A673 (cell line): Measurements from ENCODE around the gene SEMA6D. TPM values are rescaled to one million over a fixed set of nuclear protein-coding genes. Genes with fewer than 3 reads are reported as not detected.

Source experiments
- BruUV-seq: library from RNA; stranded (reverse); fragments of 400-500 nt; replicated peaks from 2 replicates; lab custom pipeline; 2021; lab: Mats Ljungman, UMichigan
- CTCF ChIA-PET: fragments of 300-600 bp; sonication (Branson Sonifier 250); formaldehyde crosslinking; loops from one replicate; lab custom pipeline; 2022; ENCODE audit warnings: antibody characterized with exemption; lab: Charles Lee
- POLR2A ChIA-PET: fragments of 300-600 bp; sonication (Branson Sonifier 250); formaldehyde crosslinking; loops from one replicate; lab custom pipeline; 2022; ENCODE audit warnings: antibody characterized with exemption; ENCODE audit not compliant: low non-redundant PET; lab: Charles Lee
- DNase-seq: peaks from one replicate; pipeline ENCODE4 v3.0.0-alpha.2; 2015; ENCODE audit warnings: low spot score
- H3K27ac ChIP-seq: fragments of 200-600 bp; sonication (generic); 2 replicates; pipeline ENCODE4 v1.5.1; 2016; ENCODE audit warnings: mixed run types, low read depth, mild to moderate bottlenecking, mixed read lengths, antibody characterized with exemption, low read length; ENCODE audit not compliant: poor library complexity, severe bottlenecking
- H3K27me3 ChIP-seq: fragments of 200-600 bp; sonication (generic); replicated peaks from 2 replicates; pipeline ENCODE4 v1.6.1; 2017; ENCODE audit warnings: mixed run types, low read depth, mild to moderate bottlenecking, mixed read lengths, antibody characterized with exemption, low read length; ENCODE audit not compliant: insufficient read depth, poor library complexity
- H3K36me3 ChIP-seq: fragments of 200-600 bp; sonication (generic); 2 replicates; pipeline ENCODE4 v1.6.1; 2016; ENCODE audit warnings: mixed run types, mild to moderate bottlenecking, mixed read lengths, antibody characterized with exemption, low read length; ENCODE audit not compliant: insufficient read depth, poor library complexity, severe bottlenecking
- H3K4me1 ChIP-seq: fragments of 200-600 bp; sonication (generic); 2 replicates; pipeline ENCODE4 v1.6.1; 2017; ENCODE audit warnings: mixed run types, mild to moderate bottlenecking, mixed read lengths, antibody characterized with exemption, low read length; ENCODE audit not compliant: insufficient read depth, poor library complexity, severe bottlenecking
- H3K4me3 ChIP-seq: fragments of 200-600 bp; sonication (generic); 2 replicates; pipeline ENCODE4 v1.5.1; 2016; ENCODE audit warnings: low read depth, mixed run types, mild to moderate bottlenecking, mixed read lengths, low read length; ENCODE audit not compliant: poor library complexity, severe bottlenecking
- H3K9me3 ChIP-seq: fragments of 200-600 bp; sonication (generic); 2 replicates; pipeline ENCODE4 v1.6.1; 2016; ENCODE audit warnings: mixed run types, low read depth, mild to moderate bottlenecking, mixed read lengths, antibody characterized with exemption, low read length; ENCODE audit not compliant: poor library complexity, severe bottlenecking
- EZH2 ChIP-seq: fragments of 200-600 bp; sonication (generic); IDR thresholded peaks from 2 replicates; pipeline ENCODE4 v1.6.1; 2017; ENCODE audit warnings: borderline replicate concordance, low read depth, mild to moderate bottlenecking, mixed read lengths, antibody characterized with exemption, low read length; ENCODE audit not compliant: poor library complexity, severe bottlenecking
- intact Hi-C: fragments of 100-400 bp; cut with micrococcal nuclease; formaldehyde crosslinking; loops from one replicate; pipeline ENCODE4 v1.10.0; 2022; ENCODE audit not compliant: unreplicated experiment
- total RNA-seq: library from RNA; stranded (reverse); gene quantifications from 2 replicates; pipeline ENCODE4 v1.2.3, GENCODE V29; 2021
- TF ChIP-seq, protein P1 (sequence below): fragments of 300-800, 200-600 bp; sonication (generic); conservative IDR thresholded peaks from 2 replicates; pipeline ENCODE4 v1.5.1; 2017; ENCODE audit warnings: low read depth, mild to moderate bottlenecking, antibody characterized with exemption, low read length, moderate library complexity, mixed read lengths

SEMA6D gene
- total RNA-seq, 1 experiment from 2014 or later, result 11.0 TPM

DNA sequence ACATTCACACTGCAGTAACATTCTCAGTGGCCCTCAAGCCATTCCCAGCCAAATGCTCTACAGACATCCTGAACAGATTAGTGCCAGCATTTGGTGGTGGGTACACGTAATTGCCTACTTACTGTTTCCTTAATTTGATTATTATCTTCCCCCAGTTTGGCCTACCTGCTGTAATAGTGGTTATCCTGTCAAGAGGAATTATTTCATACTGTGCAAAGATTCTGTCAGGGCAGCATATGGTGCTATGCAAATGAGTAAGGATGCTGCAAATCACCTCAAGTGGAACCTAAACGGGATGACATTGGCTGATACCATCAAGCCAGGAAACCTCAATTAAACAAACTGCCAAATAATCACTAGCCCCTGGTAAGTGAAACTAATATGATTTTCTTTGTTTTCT, 88.7 kb downstream of the SEMA6D start:
- POLR2A ChIA-PET, result no interaction called here

DNA sequence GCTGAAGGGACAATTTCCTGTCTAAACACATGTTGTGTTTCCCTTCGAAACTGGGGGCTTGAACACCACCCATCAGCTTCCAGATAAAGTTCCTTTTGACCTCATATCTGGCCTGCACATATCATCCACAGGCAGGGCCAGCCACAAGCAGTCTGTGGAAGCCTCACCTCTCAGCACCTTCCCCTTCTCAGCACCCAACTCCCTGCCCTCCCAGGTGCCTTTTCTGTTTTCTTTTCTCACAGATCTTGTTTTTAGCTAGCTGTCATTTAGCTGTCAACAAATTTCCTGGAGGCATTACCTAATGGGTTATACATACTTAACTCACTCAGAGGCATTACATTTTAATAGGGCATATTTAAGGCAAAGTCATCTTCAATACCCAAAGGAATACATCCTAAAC, 93.9 kb downstream of the SEMA6D start:
- ChIA-PET POLR2A (no interaction called here), CTCF (no interaction called here)
- no peak for DNase-seq
- Histone ChIP-seq H3K27me3 (no peaks in the 10 kb centered on the region), H3K36me3 (no peaks in the 10 kb centered on the region), H3K9me3 (no peaks in the 10 kb centered on the region), H3K27ac (no peak overlapping the region), H3K4me1 (peaks cover 4% of the 10 kb centered on the region), H3K4me3 (no peak overlapping the region)
- BruUV-seq, result no TSS peak
- TF ChIP-seq, protein P1, sequence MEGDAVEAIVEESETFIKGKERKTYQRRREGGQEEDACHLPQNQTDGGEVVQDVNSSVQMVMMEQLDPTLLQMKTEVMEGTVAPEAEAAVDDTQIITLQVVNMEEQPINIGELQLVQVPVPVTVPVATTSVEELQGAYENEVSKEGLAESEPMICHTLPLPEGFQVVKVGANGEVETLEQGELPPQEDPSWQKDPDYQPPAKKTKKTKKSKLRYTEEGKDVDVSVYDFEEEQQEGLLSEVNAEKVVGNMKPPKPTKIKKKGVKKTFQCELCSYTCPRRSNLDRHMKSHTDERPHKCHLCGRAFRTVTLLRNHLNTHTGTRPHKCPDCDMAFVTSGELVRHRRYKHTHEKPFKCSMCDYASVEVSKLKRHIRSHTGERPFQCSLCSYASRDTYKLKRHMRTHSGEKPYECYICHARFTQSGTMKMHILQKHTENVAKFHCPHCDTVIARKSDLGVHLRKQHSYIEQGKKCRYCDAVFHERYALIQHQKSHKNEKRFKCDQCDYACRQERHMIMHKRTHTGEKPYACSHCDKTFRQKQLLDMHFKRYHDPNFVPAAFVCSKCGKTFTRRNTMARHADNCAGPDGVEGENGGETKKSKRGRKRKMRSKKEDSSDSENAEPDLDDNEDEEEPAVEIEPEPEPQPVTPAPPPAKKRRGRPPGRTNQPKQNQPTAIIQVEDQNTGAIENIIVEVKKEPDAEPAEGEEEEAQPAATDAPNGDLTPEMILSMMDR, result no peak
- TF ChIP-seq EZH2, result no peak
- intact Hi-C loops, result no loop called here

More for the DNA sequence above, 88.7 kb downstream of the SEMA6D start:
- no peak overlapping the region for H3K4me3 ChIP-seq
- CTCF ChIA-PET, result no interaction called here
- peak; percentile 65 for DNase-seq
- no peaks in the 10 kb centered on the region for H3K36me3 ChIP-seq
- H3K27ac ChIP-seq, result no peak overlapping the region
- intact Hi-C loops, result no loop called here
- no peaks in the 10 kb centered on the region for H3K27me3 ChIP-seq
- no TSS peak for BruUV-seq
- no peaks in the 10 kb centered on the region for H3K9me3 ChIP-seq
- H3K4me1 ChIP-seq, result peaks cover 13% of the 10 kb centered on the region
- no peak for TF ChIP-seq EZH2
- TF ChIP-seq, protein P1, result no peak

DNA sequence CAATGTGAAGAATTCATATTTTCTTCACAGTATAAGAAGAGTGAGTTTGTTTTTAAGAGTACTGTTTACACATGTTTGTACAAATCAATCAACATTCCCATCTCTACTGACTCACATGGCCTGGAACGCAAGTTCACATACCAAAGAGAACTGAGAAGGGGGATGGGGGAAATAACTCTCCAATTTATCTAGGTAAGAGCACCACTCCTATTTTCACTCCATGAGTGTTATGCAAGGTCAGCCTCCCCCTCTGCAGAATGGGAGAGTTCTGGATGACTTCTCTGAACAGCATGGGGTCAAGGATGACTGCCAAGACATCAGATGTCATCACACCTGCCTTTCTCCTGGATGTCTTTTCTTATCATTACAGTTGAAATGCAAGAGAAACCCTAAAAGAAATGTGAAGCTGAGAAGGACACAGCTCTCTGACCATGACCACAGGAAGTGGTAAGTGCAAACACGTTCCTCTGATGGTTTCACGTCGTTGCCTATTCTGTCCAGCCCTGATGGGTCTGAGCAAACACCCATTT, 95.2 kb downstream of the SEMA6D start:
- BruUV-seq, result no TSS peak
- Histone ChIP-seq H3K36me3 (no peaks in the 10 kb centered on the region), H3K9me3 (no peaks in the 10 kb centered on the region), H3K4me3 (no peak overlapping the region), H3K4me1 (no peaks in the 10 kb centered on the region), H3K27ac (no peak overlapping the region), H3K27me3 (no peaks in the 10 kb centered on the region)
- POLR2A ChIA-PET, result no interaction called here
- intact Hi-C loops, result no loop called here
- DNase-seq, result no peak
- no peak for TF ChIP-seq EZH2
- TF ChIP-seq, protein P1, result no peak
- CTCF ChIA-PET, result no interaction called here
